ENCODE measurements around the gene PCDHA9.
"Not testable (repeated sequence)": the region's sequence is repeated elsewhere in the genome, so short reads cannot be mapped to it uniquely, and the experiment has no call there.

The PCDHA9 gene

DNA sequence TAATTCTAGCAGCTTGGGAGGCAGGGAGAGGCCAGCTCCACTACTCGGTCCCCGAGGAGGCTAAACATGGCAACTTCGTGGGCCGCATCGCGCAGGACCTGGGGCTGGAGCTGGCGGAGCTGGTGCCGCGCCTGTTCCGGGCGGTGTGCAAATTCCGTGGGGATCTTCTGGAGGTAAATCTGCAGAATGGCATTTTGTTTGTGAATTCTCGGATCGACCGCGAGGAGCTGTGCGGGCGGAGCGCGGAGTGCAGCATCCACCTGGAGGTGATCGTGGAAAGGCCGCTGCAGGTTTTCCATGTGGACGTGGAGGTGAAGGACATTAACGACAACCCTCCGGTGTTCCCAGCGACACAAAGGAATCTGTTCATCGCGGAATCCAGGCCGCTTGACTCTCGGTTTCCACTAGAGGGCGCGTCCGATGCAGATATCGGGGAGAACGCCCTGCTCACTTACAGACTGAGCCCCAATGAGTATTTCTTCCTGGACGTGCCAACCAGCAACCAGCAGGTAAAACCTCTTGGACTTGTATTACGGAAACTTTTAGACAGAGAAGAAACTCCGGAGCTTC, 13.7 kb upstream of the PCDHA9 start:
- DNase-seq (ENCODE audit: low read depth) = not testable (repeated sequence)

GRCh38 chr5:140835622-140836510, 12.3 kb upstream of the PCDHA9 start:
- no peak for DNase-seq (ENCODE audit: low read depth)

DNA sequence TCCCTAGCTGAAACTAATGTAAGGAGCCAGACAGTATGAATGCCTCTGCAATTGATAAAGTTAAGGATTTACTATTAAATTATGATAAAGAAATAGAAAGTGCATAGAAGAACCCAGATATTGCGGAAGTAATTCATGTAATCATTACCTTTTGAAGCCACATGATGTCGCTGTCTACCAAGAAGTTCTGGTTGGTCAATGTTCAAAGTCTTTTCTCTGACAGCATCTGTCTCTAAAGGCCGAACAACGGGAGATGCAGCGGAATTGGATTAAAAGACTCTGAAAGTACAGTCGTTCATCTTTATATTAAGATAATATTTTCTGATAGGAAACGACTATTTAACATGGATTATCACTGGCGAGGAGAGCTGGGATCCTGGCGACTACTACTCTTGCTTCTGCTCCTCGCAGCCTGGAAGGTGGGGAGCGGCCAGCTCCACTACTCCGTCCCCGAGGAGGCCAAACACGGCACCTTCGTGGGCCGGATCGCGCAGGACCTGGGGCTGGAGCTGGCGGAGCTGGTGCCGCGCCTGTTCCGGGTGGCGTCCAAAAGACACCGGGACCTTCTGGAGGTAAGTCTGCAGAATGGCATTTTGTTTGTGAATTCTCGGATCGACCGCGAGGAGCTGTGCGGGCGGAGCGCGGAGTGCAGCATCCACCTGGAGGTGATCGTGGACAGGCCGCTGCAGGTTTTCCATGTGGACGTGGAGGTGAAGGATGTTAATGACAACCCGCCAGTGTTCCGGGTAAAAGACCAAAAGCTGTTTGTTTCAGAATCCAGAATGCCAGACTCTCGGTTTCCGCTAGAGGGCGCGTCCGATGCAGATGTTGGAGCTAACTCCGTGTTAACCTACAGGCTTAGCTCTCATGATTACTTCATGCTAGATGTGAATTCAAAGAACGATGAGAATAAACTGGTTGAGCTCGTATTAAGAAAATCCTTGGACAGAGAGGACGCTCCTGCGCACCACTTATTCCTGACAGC, 6.9 kb upstream of the PCDHA9 start, which contains the start of gene PCDHA8:
PCDHA8 (plus strand) TSS at position 210 of the 985 bp plus-strand sequence; CDS start at position 345, 135 bp downstream.
- no peak for DNase-seq (ENCODE audit: low read depth)

- no peak for DNase-seq (ENCODE audit: low read depth)
These were observed 5.1 kb upstream of the PCDHA9 start for GRCh38 chr5:140842798-140843733.

GRCh38 chr5:140849831-140850634, 1.9 kb downstream of the PCDHA9 start:
- DNase-seq (ENCODE audit: low read depth) = not testable (repeated sequence)

- no peak for DNase-seq (ENCODE audit: low read depth)
These were observed 7.8 kb downstream of the PCDHA9 start, which contains the start of gene PCDHA10 for GRCh38 chr5:140855772-140856674. TSS of gene PCDHA10 (plus strand) at chr5:140855897. CDS start at chr5:140856049, 152 bp downstream.

DNA sequence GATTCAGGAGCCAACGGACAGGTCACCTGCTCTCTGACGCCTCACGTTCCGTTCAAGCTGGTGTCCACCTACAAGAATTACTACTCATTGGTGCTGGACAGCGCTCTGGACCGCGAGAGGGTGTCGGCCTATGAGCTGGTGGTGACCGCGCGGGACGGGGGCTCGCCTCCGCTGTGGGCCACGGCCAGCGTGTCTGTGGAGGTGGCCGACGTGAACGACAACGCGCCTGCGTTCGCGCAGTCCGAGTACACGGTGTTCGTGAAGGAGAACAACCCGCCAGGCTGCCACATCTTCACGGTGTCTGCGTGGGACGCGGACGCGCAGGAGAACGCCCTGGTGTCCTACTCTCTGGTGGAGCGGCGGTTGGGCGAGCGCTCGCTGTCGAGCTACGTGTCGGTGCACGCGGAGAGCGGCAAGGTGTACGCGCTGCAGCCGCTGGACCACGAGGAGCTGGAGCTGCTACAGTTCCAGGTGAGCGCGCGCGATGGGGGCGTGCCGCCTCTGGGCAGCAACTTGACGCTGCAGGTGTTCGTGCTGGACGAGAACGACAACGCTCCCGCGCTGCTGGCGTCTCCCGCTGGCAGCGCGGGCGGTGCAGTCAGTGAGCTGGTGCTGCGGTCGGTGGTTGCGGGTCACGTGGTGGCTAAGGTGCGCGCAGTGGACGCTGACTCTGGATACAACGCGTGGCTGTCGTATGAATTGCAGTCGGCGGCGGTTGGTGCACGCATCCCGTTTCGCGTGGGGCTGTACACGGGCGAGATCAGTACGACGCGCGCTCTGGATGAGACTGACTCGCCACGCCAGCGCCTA, 9.2 kb downstream of the PCDHA9 start:
- no peak for DNase-seq (ENCODE audit: low read depth)

DNA sequence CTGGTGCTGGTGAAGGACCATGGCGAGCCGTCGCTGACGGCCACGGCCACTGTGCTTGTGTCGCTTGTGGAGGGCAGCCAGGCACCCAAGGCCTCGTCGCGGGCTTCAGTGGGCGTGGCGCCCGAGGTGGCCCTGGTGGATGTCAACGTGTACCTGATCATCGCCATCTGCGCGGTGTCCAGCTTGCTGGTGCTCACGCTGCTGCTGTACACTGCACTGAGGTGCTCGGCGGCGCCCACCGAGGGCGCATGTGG, 9.7 kb downstream of the PCDHA9 start:
- DNase-seq (ENCODE audit: low read depth) = no peak

DNA sequence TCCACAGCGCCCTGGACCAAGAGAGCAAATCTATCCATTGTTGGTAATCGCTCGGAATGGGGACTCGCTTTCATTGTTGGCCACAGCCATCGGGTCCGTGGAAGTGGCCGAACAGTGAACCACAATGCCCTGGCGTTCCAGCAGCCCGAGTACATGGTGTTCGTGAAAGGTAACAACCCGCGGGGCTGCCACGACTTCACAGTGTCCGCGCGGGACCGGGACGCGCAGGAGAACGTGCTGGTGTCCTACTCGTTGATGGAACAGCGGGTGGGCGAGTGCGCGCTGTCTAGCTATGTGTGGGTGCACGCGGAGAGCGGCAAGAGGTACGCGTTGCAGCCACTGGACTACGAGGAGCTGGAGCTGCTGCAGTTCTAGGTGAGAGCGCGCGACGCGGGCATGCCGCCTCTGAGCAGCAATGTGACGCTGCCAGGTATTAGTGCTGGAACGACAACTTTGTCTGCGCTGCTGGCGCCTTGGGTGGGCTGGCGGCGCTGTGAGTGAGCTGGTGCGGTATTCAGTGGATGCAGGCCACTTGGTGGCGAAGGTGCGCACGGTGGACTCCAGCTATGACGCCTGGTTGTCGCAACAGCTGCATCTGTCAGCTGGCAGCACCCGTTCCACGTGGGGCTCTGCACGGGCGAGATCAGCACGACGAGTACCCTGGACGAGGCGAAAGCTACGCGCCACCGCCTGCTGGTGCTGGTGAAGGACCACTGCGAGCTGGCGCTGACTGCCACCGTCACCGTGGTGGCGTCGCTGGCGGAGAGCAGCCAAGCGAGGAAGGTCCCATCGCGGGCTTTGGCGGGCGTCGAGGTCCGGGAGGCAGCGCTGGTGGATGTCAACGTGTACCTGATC, 14.5 kb downstream of the PCDHA9 start:
- DNase-seq (ENCODE audit: low read depth) = no peak

DNA sequence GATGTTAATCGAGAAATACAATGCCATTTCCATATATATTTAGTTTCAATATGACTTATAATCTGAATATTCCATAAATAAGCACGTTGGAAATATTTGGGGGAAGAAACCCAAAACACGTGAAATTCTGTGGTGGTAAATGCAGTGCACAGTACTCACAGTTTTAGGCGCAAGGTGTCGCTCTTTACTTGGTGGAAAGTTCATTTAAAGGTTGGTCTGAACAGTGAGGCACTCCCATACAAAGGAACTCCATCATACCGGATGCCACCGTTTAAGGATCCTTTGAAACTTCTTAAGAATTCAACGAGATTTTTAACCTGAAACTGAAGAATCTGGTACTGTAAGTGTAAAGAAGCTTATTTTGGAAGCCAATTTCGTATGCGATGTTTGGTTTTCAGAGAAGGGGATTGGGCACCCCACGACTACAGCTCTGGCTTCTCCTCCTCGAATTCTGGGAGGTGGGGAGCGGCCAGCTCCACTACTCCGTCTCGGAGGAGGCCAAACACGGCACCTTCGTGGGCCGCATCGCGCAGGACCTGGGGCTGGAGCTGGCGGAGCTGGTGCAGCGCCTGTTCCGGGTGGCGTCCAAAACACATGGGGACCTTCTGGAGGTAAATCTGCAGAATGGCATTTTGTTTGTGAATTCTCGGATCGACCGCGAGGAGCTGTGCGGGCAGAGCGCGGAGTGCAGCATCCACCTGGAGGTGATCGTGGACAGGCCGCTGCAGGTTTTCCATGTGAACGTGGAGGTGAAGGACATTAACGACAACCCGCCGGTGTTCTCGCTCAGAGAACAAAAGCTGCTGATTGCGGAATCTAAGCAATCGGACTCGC, 20.8 kb downstream of the PCDHA9 start, which contains the start of gene PCDHA11:
PCDHA11 (plus strand) TSS at position 237 of the 834 bp plus-strand sequence; CDS start at position 384, 147 bp downstream.
- no peak for DNase-seq (ENCODE audit: low read depth)

GRCh38 chr5:140869555-140869886, 21.3 kb downstream of the PCDHA9 start:
- DNase-seq (ENCODE audit: low read depth) = no peak

DNA sequence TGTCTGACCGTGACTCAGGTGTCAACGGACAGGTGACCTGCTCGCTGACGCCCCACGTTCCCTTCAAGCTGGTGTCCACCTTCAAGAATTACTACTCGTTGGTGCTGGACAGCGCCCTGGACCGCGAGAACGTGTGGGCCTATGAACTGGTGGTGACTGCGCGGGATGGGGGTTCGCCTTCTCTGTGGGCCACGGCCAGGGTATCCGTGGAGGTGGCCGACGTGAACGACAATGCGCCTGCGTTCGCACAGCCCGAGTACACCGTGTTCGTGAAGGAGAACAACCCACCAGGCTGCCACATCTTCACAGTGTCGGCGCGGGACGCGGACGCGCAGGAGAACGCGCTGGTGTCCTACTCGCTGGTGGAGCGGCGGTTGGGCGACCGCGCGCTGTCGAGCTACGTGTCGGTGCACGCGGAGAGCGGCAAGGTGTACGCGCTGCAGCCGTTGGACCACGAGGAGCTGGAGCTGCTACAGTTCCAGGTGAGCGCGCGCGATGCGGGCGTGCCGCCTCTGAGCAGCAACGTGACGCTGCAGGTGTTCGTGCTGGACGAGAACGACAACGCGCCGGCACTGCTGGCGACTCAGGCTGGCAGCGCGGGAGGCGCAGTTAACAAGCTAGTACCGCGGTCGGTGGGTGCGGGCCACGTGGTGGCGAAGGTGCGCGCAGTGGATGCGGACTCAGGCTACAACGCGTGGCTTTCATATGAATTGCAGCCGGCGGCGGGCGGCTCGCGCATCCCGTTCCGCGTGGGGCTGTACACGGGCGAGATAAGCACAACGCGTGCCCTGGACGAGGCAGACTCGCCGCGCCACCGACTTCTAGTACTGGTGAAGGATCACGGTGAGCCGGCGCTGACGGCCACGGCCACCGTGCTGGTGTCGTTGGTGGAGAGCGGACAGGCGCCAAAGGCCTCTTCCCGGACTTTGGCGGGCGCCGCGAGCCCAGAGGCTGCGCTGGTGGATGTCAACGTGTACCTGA, 22.3 kb downstream of the PCDHA9 start:
- DNase-seq (ENCODE audit: low read depth) = no peak

GRCh38 chr5:140875085-140876065, 27.2 kb downstream of the PCDHA9 start, which contains the start of gene PCDHA12:
TSS of gene PCDHA12 (plus strand) at chr5:140875308. CDS start at chr5:140875473, 165 bp downstream.
- DNase-seq (ENCODE audit: low read depth) = no peak
